Measurements from ENCODE around the gene SUFU. TPM values are rescaled to one million over a fixed set of nuclear protein-coding genes. Genes with fewer than 3 reads are reported as not detected.
A peak's percentile ranks its signal among the peaks of the same experiment; 100 is the strongest.

The SUFU gene
- total RNA-seq, 2 experiments from 2014 or later, result 13.1 to 13.4 TPM

- H3K36me3 Mint-ChIP-seq, result peaks cover 3% of the 10 kb centered on the region
- POLR2A ChIA-PET, result interaction anchor here (1.3 kb wide), 1 partner anchor 22 kb away, joined by 5 read pairs; no protein-coding TSS in a partner anchor
Measured at GRCh38 chr10:102619281-102619981, 115.7 kb downstream of the SUFU start.

GRCh38 chr10:102620138-102620590, 116.4 kb downstream of the SUFU start:
- DNase-seq (no peak), ATAC-seq (ENCODE audit: low read depth) (no peak)
- no peak overlapping the region for H3K27ac Mint-ChIP-seq
- H3K9me3 Mint-ChIP-seq, result no peaks in the 10 kb centered on the region
- no peak overlapping the region for H3K4me3 Mint-ChIP-seq
- POLR2A ChIA-PET, result no interaction called here
- H3K36me3 Mint-ChIP-seq, result peaks cover 3% of the 10 kb centered on the region
- no peaks in the 10 kb centered on the region for H3K27me3 Mint-ChIP-seq
- peaks cover 20% of the 10 kb centered on the region for H3K4me1 Mint-ChIP-seq

More at GRCh38 chr10:102619281-102619981, 115.7 kb downstream of the SUFU start:
- no peak for DNase-seq
- no peak overlapping the region for H3K27ac Mint-ChIP-seq
- peaks cover 21% of the 10 kb centered on the region for H3K4me1 Mint-ChIP-seq
- H3K9me3 Mint-ChIP-seq, result no peaks in the 10 kb centered on the region
- ATAC-seq (ENCODE audit: low read depth), result no peak
- H3K27me3 Mint-ChIP-seq, result no peaks in the 10 kb centered on the region
- H3K4me3 Mint-ChIP-seq, result no peak overlapping the region

GRCh38 chr10:102620591-102621442, 117.0 kb downstream of the SUFU start:
- H3K4me1 Mint-ChIP-seq, result peaks cover 18% of the 10 kb centered on the region
- H3K27me3 Mint-ChIP-seq, result no peaks in the 10 kb centered on the region
- peaks cover 3% of the 10 kb centered on the region for H3K36me3 Mint-ChIP-seq
- H3K4me3 Mint-ChIP-seq, result no peak overlapping the region
- no peak for ATAC-seq (ENCODE audit: low read depth)
- no peak for DNase-seq
- H3K27ac Mint-ChIP-seq, result no peak overlapping the region
- POLR2A ChIA-PET, result no interaction called here
- no peaks in the 10 kb centered on the region for H3K9me3 Mint-ChIP-seq

DNA sequence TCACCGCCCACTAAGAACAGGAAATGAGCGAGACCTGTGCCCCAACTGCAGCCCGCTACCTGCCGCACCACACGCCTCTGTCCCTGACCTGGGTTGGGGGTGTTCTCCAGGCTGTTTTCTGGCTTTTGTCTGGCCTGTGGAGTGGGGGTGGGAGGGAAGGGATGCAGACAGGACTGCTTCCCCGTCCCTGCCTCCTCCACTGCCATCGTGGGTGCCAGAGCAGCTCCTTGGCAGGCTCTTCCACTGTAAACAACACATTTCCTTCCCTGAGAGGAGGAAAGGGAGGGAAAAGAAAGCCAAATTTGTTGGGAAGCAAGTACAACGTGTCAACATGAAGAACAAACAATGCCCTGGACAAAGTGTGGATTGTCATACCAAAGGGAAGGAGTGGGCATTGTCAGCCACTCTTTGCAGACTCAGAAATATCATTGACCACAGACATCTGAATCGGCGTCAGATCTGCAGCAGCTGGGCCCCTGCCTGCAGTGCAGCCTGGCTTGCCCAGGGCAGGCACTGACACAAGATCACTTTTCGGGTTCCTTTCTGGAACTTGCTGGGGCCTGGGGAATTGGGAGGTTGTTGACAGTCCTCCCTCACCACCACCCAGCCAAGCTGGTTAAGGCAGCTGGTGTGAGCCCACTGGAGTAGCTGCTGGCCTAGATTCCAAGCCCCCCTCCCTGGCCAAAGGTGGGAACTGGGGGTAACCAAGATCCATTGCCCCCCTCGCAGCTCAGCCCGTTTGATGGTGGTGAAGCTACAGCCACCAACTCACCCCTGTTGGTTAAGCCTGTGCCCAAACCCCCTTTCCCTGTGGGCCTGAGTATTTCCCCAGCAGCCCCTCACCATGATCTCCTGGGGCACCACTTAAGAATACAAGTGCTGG, 117.9 kb downstream of the SUFU start:
- POLR2A ChIA-PET, result interaction anchor here (1.8 kb wide), 1 partner anchor 23 kb away, joined by 4 read pairs; no protein-coding TSS in a partner anchor
- peaks cover 3% of the 10 kb centered on the region for H3K36me3 Mint-ChIP-seq
- DNase-seq (no peak), ATAC-seq (ENCODE audit: low read depth) (no peak)
- no peaks in the 10 kb centered on the region for H3K9me3 Mint-ChIP-seq
- no peaks in the 10 kb centered on the region for H3K27me3 Mint-ChIP-seq
- H3K27ac Mint-ChIP-seq, result no peak overlapping the region
- H3K4me1 Mint-ChIP-seq, result peaks cover 13% of the 10 kb centered on the region
- H3K4me3 Mint-ChIP-seq, result no peak overlapping the region

DNA sequence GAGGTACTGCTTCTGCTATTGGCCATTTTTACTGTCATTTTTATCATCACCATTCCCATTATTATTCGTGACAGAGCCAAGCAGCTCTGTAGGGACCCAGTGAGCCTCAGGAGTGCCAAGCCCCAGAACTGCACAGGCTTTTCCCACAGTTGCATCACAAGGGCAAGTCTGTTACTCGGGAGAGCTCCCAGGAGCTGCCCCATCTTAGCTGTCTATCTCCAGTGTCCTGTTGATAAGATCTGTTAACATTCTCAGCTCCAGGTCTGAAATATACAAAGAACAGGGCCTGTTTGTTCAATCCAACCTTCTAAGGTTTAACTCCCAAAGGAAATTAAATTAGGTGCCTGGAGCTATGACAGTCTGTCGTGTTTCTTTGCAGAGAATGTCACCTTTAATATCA, 120.3 kb downstream of the SUFU start:
- Mint-ChIP-seq H3K36me3 (no peaks in the 10 kb centered on the region), H3K27ac (no peak overlapping the region), H3K27me3 (no peaks in the 10 kb centered on the region), H3K4me1 (peaks cover 10% of the 10 kb centered on the region), H3K9me3 (no peaks in the 10 kb centered on the region), H3K4me3 (no peak overlapping the region)
- POLR2A ChIA-PET, result no interaction called here
- no peak for ATAC-seq (ENCODE audit: low read depth)
- no peak for DNase-seq

GRCh38 chr10:102624751-102625645, 121.2 kb downstream of the SUFU start:
- ATAC-seq (ENCODE audit: low read depth) (no peak), DNase-seq (no peak)
- Mint-ChIP-seq H3K4me1 (peaks cover 10% of the 10 kb centered on the region), H3K27me3 (no peaks in the 10 kb centered on the region), H3K4me3 (no peak overlapping the region), H3K27ac (no peak overlapping the region), H3K36me3 (no peaks in the 10 kb centered on the region), H3K9me3 (no peaks in the 10 kb centered on the region)
- POLR2A ChIA-PET, result no interaction called here

GRCh38 chr10:102626026-102626685, 122.4 kb downstream of the SUFU start:
- DNase-seq (no peak), ATAC-seq (ENCODE audit: low read depth) (no peak)
- H3K4me1 Mint-ChIP-seq, result peaks cover 11% of the 10 kb centered on the region
- H3K9me3 Mint-ChIP-seq, result no peaks in the 10 kb centered on the region
- no peaks in the 10 kb centered on the region for H3K36me3 Mint-ChIP-seq
- H3K27ac Mint-ChIP-seq, result no peak overlapping the region
- no peak overlapping the region for H3K4me3 Mint-ChIP-seq
- no peaks in the 10 kb centered on the region for H3K27me3 Mint-ChIP-seq
- POLR2A ChIA-PET, result no interaction called here

GRCh38 chr10:102627291-102627735, 123.5 kb downstream of the SUFU start:
- Mint-ChIP-seq H3K4me1 (peaks cover 18% of the 10 kb centered on the region), H3K9me3 (no peaks in the 10 kb centered on the region), H3K27me3 (no peaks in the 10 kb centered on the region), H3K4me3 (no peak overlapping the region), H3K36me3 (no peaks in the 10 kb centered on the region), H3K27ac (no peak overlapping the region)
- POLR2A ChIA-PET, result no interaction called here
- DNase-seq (no peak), ATAC-seq (ENCODE audit: low read depth) (no peak)

DNA sequence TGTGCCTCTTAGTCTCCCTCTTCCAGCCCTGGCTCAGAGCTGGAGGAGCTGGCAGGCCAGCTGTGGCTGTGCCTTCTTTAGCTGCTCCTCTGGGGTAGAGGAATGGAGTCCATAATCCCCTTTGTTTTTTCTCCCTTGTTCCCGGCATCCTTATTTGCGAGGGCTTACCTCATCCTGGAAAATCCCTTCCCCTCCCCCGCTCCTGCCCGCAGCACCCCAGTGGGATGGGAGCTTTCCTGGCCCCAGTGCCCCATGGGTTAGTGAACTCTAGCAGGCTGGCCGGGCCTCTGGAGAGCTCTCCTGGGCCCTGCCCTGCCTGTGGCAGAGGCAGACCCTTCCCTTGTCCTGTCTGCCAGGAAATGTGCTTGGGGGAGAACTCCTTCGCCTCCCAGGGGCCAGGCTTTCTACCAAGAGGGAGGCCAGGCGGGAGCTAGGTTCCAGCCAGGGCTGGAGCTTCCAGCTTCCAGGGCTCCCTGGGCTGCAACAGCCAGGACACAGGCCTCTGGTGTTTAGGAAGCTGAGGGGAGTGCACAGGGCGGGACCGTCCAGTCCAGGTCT, 124.0 kb downstream of the SUFU start:
- Mint-ChIP-seq H3K4me3 (no peak overlapping the region), H3K27me3 (no peaks in the 10 kb centered on the region), H3K27ac (no peak overlapping the region), H3K9me3 (no peaks in the 10 kb centered on the region), H3K4me1 (peaks cover 23% of the 10 kb centered on the region), H3K36me3 (no peaks in the 10 kb centered on the region)
- DNase-seq (no peak), ATAC-seq (ENCODE audit: low read depth) (no peak)
- POLR2A ChIA-PET, result interaction anchor here (1.1 kb wide), 1 partner anchor 127 kb away, joined by 3 read pairs; no protein-coding TSS in a partner anchor

- ATAC-seq (ENCODE audit: low read depth) (no peak), DNase-seq (no peak)
- Mint-ChIP-seq H3K4me3 (no peak overlapping the region), H3K27me3 (no peaks in the 10 kb centered on the region), H3K27ac (peak overlapping the region; percentile 45), H3K4me1 (peaks cover 25% of the 10 kb centered on the region), H3K36me3 (no peaks in the 10 kb centered on the region), H3K9me3 (no peaks in the 10 kb centered on the region)
- POLR2A ChIA-PET, result interaction anchor here (1.1 kb wide), 1 partner anchor 126 kb away, joined by 3 read pairs; no protein-coding TSS in a partner anchor
Measured at GRCh38 chr10:102628451-102628911, 124.7 kb downstream of the SUFU start.

GRCh38 chr10:102629661-102630614, 126.2 kb downstream of the SUFU start:
- POLR2A ChIA-PET, result no interaction called here
- DNase-seq, result no peak
- no peaks in the 10 kb centered on the region for H3K9me3 Mint-ChIP-seq
- H3K36me3 Mint-ChIP-seq, result no peaks in the 10 kb centered on the region
- peaks cover 37% of the 10 kb centered on the region for H3K4me1 Mint-ChIP-seq
- ATAC-seq (ENCODE audit: low read depth), result no peak
- no peaks in the 10 kb centered on the region for H3K27me3 Mint-ChIP-seq
- no peak overlapping the region for H3K27ac Mint-ChIP-seq
- no peak overlapping the region for H3K4me3 Mint-ChIP-seq

Measured in activated naive CD8-positive, alpha-beta T cell treated with anti-CD3 and anti-CD28 coated beads, Interleukin-2, amount 10 ng/mL, durations not matched to agents 7 days and 5 days (primary cell).